Thymus (tissue), 11 donors: Measurements from ENCODE around the gene PSME1. TPM values are rescaled to one million over a fixed set of nuclear protein-coding genes. Genes with fewer than 3 reads are reported as not detected.
"Not testable (repeated sequence)": the region's sequence is repeated elsewhere in the genome, so short reads cannot be mapped to it uniquely, and the experiment has no call there.

Source experiments
- DNase-seq, 9 donors: peaks; one replicate each; pipeline ENCODE4 v3.0.0-alpha.2; 2013; ENCODE audit warnings: low spot score in 9 of 9, low read depth in 6 of 9, missing footprints in 1 of 9
- H3K27ac ChIP-seq, 2 donors: one replicate each; pipeline ENCODE4 v1.5.1; 2013; ENCODE audit warnings: control low read depth in 1 of 2, low read depth in 1 of 2, low read length in 1 of 2, mild to moderate bottlenecking in 1 of 2, moderate library complexity in 1 of 2
- H3K27me3 ChIP-seq, 2 donors: one replicate each; pipeline ENCODE4 v1.5.1; 2013; ENCODE audit warnings: low read length in 1 of 2; ENCODE audit not compliant: control insufficient read depth in 2 of 2, insufficient read depth in 1 of 2
- H3K36me3 ChIP-seq, 2 donors: one replicate each; pipeline ENCODE4 v1.5.1; 2013; ENCODE audit warnings: low read length in 1 of 2, mild to moderate bottlenecking in 1 of 2, moderate library complexity in 1 of 2; ENCODE audit not compliant: control insufficient read depth in 2 of 2, insufficient read depth in 2 of 2
- H3K4me1 ChIP-seq, 2 donors: one replicate each; pipeline ENCODE4 v1.5.1; 2013; ENCODE audit warnings: low read length in 2 of 2; ENCODE audit not compliant: control insufficient read depth in 2 of 2, insufficient read depth in 2 of 2
- H3K4me3 ChIP-seq, 2 donors: one replicate each; pipeline ENCODE4 v1.5.1; 2013; ENCODE audit warnings: low read length in 2 of 2, control low read depth in 1 of 2, mild to moderate bottlenecking in 1 of 2
- H3K9me3 ChIP-seq, 2 donors: one replicate each; pipeline ENCODE4 v1.5.1; 2013; ENCODE audit warnings: low read length in 1 of 2, mild to moderate bottlenecking in 1 of 2; ENCODE audit not compliant: control insufficient read depth in 2 of 2, insufficient read depth in 1 of 2
- WGBS: extraction: QIAGEN DNeasy Blood & Tissue Kit; methylation state at CpG from one replicate; pipeline ENCODE4 v1.1.7; 2013; 5-methylcytosine and 5-hydroxymethylcytosine counted together
- polyA plus RNA-seq: library from polyadenylated mRNA; stranded (reverse); fragments of 200-250 nt; gene quantifications from one replicate; pipeline ENCODE4 v1.2.3, GENCODE V29; 2013
- total RNA-seq: library from RNA; stranded (reverse); fragments of 120-200 nt; gene quantifications from one replicate; pipeline ENCODE4 v1.2.4, GENCODE V29; 2013
- donor health status: healthy.

Gene PSME1
- total and polyA plus RNA-seq, 2 donors, result 255 to 280 TPM

- no peak for DNase-seq
- no peak overlapping the region for H3K4me3 ChIP-seq
- peaks cover 9 to 14% of the 10 kb centered on the region in 2 donors for H3K36me3 ChIP-seq
- H3K9me3 ChIP-seq, result no peaks in the 10 kb centered on the region
- H3K4me1 ChIP-seq, result no peaks in the 10 kb centered on the region
- no peak overlapping the region for H3K27ac ChIP-seq
- H3K27me3 ChIP-seq, result no peaks in the 10 kb centered on the region
- WGBS, result 100% methylated on average over 3 of the region's 3 CpGs
Measured at GRCh38 chr14:24100982-24101494, 35.0 kb upstream of the PSME1 start.

GRCh38 chr14:24102357-24103048 is 33.5 kb upstream of the PSME1 start:
- Histone ChIP-seq H3K36me3 (peaks cover 9 to 14% of the 10 kb centered on the region in 2 donors), H3K27me3 (no peaks in the 10 kb centered on the region)

GRCh38 chr14:24103451-24103850 is 32.5 kb upstream of the PSME1 start:
- WGBS, result 98% methylated on average over 13 of the region's 13 CpGs
- H3K36me3 ChIP-seq, result peaks cover 7 to 8% of the 10 kb centered on the region in 2 donors

More at GRCh38 chr14:24102357-24103048, 33.5 kb upstream of the PSME1 start:
- no peak for DNase-seq
- no peak overlapping the region for H3K27ac ChIP-seq
- 97% methylated on average over 7 of the region's 7 CpGs for WGBS
- H3K4me3 ChIP-seq, result no peak overlapping the region
- no peaks in the 10 kb centered on the region for H3K9me3 ChIP-seq
- H3K4me1 ChIP-seq, result no peaks in the 10 kb centered on the region

GRCh38 chr14:24105609-24106239 is 30.3 kb upstream of the PSME1 start:
- 98% methylated on average over 8 of the region's 8 CpGs for WGBS
- not testable (repeated sequence) for H3K9me3 ChIP-seq, H3K27me3 ChIP-seq, H3K4me3 ChIP-seq, H3K4me1 ChIP-seq, DNase-seq, H3K36me3 ChIP-seq, H3K27ac ChIP-seq

More at GRCh38 chr14:24103451-24103850, 32.5 kb upstream of the PSME1 start:
- Histone ChIP-seq H3K27ac (no peak overlapping the region), H3K4me1 (no peaks in the 10 kb centered on the region), H3K27me3 (no peaks in the 10 kb centered on the region), H3K4me3 (no peak overlapping the region), H3K9me3 (no peaks in the 10 kb centered on the region)
- DNase-seq, result no peak

- no peak overlapping the region for H3K27ac ChIP-seq
- H3K9me3 ChIP-seq, result no peaks in the 10 kb centered on the region
- no peaks in the 10 kb centered on the region for H3K27me3 ChIP-seq
- no peak overlapping the region for H3K4me3 ChIP-seq
- no peaks in the 10 kb centered on the region for H3K4me1 ChIP-seq
- H3K36me3 ChIP-seq, result no peaks in the 10 kb centered on the region
- WGBS, result 98% methylated on average over 4 of the region's 4 CpGs
- no peak for DNase-seq
Measured at GRCh38 chr14:24106672-24107271, 29.2 kb upstream of the PSME1 start.

GRCh38 chr14:24108336-24108874 is 27.6 kb upstream of the PSME1 start:
- H3K27ac ChIP-seq, result peak overlapping the region; percentile 22 to 89
- no peaks in the 10 kb centered on the region for H3K27me3 ChIP-seq
- no peak for DNase-seq
- no peaks in the 10 kb centered on the region for H3K36me3 ChIP-seq
- peaks cover 2% of the 10 kb centered on the region in 2 donors for H3K4me1 ChIP-seq
- 49% methylated on average over 5 of the region's 5 CpGs for WGBS
- no peaks in the 10 kb centered on the region for H3K9me3 ChIP-seq
- no peak overlapping the region for H3K4me3 ChIP-seq

GRCh38 chr14:24110060-24110459 is 25.9 kb upstream of the PSME1 start:
- no peak for DNase-seq
- H3K9me3 ChIP-seq, result no peaks in the 10 kb centered on the region
- no peaks in the 10 kb centered on the region for H3K36me3 ChIP-seq
- H3K27me3 ChIP-seq, result no peaks in the 10 kb centered on the region
- 95% methylated on average over 9 of the region's 9 CpGs for WGBS
- H3K4me3 ChIP-seq, result no peak overlapping the region
- no peak overlapping the region for H3K27ac ChIP-seq
- peaks cover 3 to 5% of the 10 kb centered on the region in 2 donors for H3K4me1 ChIP-seq

GRCh38 chr14:24110523-24110922 is 25.5 kb upstream of the PSME1 start:
- no peak overlapping the region for H3K27ac ChIP-seq
- DNase-seq, result no peak
- no peaks in the 10 kb centered on the region for H3K36me3 ChIP-seq
- no peak overlapping the region for H3K4me3 ChIP-seq
- H3K4me1 ChIP-seq, result peaks cover 4 to 7% of the 10 kb centered on the region in 2 donors
- 99% methylated on average over 1 of the region's 1 CpG for WGBS
- H3K27me3 ChIP-seq, result no peaks in the 10 kb centered on the region
- no peaks in the 10 kb centered on the region for H3K9me3 ChIP-seq

GRCh38 chr14:24113379-24113800 is 22.6 kb upstream of the PSME1 start:
- 27% methylated on average over 15 of the region's 15 CpGs for WGBS
- Histone ChIP-seq H3K4me1 (peaks cover 22% of the 10 kb centered on the region in 2 donors), H3K4me3 (peak overlapping the region; percentile 74 to 93), H3K27ac (peak overlapping the region; percentile 100), H3K9me3 (no peaks in the 10 kb centered on the region), H3K36me3 (peaks cover 11 to 17% of the 10 kb centered on the region in 2 donors), H3K27me3 (no peaks in the 10 kb centered on the region)
- no peak for DNase-seq
